Iris pigment epithelial cell (primary cell): ENCODE data around the gene CTIF.
A peak's percentile ranks its signal among the peaks of the same experiment; 100 is the strongest.
"Not testable (repeated sequence)": the region's sequence is repeated elsewhere in the genome, so short reads cannot be mapped to it uniquely, and the experiment has no call there.

Experiments used
- DNase-seq: peaks from one replicate; pipeline ENCODE4 v3.0.0-alpha.2; 2011; ENCODE audit warnings: low read depth

CTIF gene

DNA sequence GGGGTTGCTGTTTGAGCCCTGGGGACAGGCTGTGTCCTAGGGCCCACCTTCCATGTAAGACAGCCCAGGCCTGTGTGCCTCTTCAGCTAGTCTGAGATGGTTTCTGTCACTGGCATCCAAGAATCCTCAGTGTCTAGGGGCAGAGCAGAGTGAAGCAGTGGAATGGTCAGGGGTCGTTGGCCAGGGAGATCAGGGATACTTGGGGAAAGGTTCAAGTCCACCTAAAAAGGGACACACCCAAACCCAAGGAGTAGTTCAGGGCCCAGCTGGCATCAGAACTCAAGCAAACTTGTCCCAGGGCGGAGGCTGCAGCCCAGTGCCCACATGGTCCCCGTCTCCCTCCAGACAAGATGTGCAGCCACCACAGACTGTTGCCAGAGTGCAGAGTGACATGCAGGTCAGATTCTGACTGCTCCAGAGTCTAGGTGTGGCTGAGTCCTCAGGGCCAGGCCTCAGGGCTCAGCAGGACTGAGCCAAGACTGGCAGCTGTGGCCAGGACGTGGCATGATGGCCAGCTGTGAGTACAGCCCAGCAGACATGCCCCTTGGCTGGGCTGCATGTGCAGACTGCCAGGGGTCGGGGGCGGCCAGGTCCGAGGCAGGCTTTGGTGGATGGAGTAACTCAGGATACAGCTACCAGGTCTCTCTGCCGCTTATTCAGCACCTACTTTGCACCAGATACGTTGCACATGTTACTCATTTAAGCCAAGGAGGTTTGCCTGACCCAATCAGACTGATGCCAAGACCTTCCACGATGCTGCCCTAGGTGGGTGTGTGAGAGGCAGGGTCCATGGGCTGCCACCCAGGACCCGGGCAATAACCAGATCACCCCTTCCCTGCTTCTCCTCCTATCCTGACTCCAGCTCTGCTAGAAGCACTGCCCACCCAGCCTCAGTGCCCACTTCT, 265.4 kb downstream of the CTIF start:
- DNase-seq: no peak

DNA sequence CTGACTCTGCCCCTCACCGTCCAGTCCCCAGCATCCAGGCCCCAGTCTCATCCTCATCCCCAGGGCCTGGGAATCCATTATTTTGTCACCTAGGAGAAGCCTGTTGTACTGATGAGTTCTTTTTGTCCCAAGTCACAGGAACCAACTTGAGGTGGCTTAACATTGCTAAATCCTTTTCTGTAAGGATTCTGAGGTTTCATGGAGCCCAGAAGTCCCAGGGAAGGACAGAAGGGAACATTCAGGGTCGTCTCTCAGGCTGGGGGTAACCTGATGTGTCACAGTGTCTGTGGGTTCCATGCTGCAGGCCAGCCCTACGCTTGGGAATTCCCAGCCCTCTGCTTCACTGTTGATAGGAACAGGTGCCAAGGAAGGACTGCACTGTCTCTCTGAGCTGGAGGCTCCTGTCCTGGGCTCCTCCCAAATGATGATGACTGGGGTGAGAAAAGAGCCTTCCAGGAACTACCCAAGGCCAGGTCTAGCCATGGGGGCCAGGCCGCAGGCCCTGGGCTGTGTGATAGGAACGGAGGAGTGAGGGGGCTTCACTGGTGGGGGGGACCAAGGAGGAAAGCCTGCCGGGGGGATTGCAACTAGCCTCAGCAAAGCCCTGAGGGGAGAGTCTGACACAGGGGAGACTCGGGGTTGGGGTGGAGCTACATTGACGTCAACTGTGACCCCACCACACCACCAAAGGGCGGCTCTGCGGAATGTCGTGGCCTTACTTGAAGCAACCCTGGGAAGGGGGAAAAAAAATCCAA, 266.2 kb downstream of the CTIF start:
- no peak for DNase-seq

DNA sequence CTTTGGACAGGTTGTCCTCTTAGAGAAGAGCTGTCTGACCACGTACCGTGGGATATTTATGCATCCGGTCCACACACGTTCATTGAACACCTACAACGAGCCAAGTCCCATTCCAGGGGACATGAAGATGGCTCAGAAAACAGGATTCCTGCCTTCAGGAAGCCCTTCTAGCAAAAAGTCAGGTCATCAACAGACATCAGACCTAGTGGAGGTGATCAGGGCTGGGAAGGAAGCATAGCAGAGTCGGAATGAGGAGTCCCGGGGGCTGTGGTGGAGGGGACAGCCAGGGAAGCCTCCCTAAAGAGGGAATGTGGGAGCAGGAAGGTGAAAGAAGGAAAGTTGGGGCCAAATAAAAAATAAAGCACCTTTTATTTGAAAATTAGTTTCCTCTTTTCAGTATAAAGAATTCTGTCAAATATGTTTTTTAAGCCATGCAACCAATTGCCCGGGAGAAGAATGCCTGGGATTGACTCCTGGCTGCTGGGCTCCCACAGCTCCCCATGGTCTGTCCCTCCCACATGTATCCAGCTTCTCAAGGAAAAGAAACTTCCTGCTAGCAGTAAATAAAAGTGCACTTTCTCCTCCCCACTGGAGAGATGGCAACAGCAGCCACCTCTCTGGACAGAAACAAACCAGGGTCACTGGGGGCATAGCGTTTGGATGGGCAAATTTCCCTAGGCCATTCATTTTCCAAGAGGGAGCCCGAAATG, 267.1 kb downstream of the CTIF start:
- no peak for DNase-seq

DNA sequence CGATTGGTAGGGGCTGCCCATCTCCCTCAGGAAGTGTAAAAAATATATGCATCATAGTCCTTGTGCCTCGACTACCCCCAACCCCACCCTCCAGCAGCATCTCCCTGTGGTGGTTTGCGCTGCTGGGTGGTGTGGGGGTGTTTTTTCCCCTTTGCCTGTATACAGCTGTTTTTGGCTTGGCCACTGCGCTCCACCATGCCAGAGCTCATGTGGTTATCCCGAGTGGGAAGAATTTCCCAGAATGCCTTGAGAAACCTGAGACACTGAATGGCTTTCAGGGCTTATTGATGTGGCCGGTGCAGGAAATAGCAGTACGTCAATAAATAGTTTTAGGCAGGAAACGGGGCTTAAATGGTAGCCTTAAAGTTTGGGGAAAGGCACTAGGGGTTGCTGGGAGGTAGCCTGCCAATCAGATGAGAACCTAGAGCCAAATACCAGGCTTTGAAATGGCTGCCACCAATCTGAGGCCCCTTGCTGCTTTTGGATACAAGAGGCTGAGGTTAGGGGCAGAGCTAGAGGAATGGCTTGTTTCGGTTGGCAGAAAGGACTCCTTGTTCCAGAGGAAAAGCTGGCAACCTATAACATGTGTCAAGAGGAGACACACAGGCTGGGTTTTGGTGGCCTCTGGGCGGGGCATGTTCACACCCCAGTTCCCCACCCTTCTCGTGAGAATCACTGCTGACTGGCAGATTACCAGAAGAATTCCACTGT, 267.9 kb downstream of the CTIF start:
- peak; percentile 72 for DNase-seq

DNA sequence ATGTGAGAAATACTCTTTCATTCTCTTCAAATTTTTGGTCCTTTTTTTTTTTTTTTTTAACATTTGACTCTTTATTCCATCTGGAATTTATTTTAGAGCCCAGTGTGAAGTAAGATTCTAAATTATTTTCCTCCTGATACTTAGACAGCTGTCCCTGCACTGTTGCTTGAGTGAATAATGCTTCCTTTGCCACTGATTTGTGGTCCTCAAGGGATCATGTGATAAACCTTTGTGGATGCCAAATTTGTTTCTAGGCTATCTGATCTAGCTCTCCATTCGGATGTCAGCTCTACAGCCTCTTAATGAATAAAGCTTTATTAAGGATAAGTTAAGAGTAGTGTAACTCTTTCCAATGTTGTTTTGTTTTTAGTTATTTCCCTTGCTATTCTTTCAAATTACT, 269.6 kb downstream of the CTIF start:
- no peak for DNase-seq

DNA sequence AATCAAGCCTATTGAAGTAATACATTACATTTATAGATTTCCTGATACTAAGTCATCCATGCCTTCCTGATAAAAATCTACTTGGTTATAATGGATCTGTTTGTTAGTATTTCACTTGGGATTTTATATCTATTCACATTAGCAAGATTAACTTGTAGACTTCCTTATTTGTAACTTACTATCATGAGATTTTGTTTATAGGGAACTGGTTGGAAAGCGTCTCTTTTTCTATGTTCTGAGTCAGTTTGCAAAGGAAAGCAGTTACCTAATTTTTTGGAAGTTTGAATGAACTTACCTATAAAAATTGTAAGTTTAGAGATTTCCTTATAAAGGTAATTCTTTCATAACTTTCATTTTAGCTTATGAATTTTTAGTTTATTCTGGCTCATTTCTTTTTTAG, 270.5 kb downstream of the CTIF start:
- no peak for DNase-seq

DNA sequence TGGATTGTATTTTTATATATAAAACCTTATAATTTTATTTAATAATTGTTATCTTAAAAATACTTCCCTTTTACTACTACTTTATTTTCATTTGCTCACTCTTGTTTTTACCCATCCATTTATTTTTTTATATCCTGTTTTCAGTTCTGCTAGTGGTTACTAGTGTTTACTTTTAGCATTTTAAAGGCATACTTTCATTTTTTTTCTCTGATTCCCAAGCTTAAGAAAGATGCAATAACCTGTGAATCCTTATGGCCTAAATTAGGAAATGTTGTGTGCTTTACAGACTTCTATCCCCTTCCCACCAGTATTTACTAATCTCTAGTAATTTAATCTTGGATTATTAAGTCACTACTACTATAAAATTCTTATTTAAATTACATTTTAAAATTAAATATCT, 272.0 kb downstream of the CTIF start:
- DNase-seq: peak; percentile 14

DNA sequence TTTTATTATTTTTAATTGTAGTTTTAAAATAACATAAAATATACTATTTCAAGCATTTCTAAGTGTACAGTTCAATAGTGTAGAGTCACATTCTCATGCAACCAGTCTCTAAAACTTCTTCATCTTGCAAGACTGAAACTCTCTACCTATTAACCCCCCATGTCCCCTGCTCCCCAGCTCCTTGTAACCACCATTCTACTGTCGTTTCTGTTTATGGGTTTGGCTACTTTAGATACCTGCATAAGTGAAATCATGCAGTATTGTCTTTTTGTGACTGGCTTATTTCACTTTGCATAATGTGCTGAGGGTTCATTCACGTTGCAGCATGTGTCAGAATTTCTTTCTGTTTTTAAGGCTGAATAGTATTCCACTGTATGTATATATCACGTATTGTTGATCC, 272.6 kb downstream of the CTIF start:
- DNase-seq: no peak

DNA sequence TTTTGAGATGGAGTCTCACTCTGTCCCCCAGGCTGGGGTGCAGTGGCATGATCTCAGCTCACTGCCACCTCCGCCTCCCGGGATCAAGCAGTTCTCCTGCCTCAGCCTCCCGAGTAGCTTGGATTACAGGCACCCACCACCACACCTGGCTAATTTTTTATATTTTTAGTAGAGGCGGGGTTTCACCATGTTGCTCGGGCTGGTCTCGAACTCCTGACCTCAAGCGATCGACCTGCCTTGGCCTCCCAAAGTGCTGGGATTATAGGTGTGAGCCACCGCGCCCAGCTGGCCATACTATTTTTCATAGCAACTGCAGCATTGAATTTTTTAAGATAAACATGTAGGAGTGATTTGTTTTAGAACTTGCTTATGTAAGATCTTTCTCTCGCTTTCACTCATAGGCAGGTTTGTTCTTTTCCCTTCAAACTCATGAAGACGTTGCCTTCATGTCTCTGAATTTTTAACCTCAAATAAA, 273.2 kb downstream of the CTIF start:
- DNase-seq: not testable (repeated sequence)

DNA sequence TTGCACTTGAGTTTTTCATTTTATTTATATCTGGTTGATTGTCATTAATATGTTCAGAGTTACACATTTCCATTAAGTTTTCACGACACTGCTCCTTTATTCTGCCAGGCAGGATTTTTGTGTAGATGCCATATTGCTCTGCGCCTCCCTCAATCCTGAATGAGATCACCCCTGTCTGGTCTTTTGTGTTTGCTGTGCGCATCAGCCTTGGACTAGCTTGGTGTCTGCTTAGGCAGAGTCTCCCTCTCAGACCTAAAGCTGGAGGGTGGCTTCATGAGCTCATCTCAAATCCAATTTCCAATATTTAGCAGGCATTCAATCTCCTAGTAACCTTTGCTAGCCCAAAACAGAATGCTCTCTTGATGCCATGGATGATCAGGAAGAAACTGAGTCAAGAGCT, 274.5 kb downstream of the CTIF start:
- DNase-seq: no peak

DNA sequence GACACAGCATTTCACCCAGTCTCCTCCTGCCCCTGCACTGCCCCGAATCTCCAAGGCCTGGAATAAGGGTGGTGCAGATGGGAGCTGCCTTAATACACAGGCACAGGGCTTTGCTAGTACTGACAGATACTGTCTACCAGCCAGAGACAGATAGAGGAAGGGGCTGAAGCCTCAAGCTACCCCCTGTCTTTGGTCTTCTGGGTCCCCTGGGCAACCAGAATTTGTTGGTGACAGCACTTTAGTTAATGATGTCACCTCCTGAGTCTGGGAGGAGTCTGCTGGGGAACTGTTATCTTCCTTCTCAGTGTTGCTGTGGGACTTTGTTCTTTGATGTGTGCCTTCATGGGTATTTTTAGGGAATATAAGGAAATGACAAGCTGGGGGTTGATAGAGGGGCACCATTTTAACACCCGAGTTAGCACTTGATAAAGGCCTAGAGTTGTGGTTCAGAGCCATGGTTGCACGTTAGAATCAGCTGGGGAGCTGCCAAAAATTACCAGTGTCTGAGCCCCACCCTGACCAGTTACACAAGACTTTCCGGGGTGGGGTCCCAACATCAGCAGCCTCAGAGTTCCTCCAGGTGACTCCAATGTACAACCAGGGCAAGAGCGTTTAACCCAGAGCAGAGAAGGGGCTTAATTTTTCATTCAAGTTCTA, 275.1 kb downstream of the CTIF start:
- DNase-seq: peak; percentile 14

DNA sequence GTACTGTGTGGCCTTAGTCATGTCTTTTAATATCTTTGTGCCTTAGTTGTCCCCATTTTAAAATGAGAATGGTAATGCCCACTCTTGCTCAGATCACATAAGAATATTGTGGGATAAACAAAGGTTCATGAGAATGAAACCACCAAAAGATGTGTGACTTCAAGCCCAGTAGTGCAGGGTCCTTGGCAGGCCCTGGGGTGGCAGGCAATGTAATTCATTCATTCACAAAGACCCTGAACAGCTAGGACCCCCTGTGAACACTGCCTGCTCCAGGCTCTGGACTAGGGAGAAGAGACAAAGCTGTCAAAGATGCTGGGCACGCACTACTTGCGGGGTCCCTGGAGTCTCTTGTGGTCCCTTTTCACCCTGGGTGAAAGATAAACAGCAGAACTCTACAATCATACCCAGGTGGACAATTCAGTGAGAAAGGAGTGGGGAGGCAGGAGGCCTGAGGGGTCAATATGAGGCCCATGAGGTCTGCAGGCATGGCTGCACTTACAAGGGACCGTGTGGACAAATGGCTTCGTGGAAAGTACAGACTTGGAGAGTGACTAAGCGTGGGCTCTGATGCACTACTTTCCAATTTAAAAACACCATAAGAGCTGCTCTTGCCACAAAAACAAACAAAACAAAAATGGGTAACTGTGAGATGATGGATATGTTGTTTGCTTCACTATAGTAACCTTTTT, 275.8 kb downstream of the CTIF start:
- peak; percentile 18 for DNase-seq

DNA sequence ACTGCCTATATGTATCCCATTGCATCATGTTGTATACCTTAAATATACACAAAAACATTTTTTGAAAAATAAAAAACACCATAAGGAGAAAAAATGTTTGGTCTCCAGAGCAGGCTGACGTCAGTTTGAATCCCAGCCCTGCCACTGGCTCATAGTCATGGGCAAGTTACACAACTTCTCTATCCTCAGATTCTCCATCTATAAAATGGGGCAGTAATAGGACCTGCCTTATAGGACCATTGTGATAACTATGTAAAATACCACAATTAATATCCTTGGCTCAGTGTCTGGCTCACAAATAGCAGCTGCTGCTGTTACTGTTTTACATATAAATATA, 276.3 kb downstream of the CTIF start:
- DNase-seq: no peak

DNA sequence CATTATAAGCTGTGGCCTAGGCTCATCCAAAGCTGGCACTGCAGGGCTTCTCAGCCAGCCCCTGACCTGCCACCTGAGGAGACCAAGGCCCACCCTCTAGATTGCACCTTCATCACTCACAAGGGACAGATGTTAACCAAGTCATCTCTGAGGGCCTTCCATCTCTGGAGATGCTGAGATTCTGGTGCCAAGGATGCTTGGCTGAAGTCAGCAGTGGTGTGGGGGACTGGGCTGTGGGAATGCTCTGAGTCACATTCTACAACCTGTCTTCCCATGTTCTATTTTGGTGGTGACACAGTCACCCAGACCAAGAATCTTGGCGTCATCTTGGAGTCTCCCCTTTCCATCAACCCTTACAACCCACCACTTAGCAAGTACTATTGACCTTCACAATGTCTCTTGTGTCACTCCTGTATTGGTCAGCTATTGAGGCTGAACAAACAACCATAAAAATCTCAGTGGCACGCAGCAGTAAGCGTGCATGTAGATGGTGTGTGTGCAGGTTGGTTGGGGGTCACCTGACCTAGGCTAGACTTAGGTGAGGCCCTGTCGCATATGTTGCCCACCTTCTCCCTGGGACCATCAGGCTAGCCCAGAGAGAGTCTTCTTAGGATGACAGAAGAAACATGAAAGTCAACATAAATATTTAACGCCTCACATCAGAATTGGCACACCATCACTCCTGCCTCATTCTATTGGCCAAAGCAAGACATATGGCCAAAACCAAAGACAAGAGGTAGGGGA, 276.9 kb downstream of the CTIF start:
- DNase-seq: no peak

DNA sequence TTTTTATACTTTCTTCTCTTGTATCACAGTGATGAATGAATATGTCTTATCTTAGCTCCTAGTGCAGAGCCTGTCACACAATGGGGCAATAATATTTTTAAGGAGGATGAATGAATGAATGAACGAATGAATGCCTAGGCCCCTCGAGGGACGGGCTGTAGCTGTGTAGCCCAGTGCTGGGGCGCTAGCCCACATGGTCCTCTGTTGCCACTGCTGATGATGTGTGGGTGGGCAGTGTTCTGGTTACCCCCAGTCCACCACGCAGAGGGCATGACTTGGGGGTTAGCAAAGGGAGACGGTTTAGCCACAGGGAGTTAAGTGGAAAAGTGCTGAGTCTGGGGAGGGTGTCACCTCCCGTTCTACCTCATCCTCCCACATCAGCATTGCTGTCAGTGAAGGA, 277.7 kb downstream of the CTIF start:
- DNase-seq: no peak

DNA sequence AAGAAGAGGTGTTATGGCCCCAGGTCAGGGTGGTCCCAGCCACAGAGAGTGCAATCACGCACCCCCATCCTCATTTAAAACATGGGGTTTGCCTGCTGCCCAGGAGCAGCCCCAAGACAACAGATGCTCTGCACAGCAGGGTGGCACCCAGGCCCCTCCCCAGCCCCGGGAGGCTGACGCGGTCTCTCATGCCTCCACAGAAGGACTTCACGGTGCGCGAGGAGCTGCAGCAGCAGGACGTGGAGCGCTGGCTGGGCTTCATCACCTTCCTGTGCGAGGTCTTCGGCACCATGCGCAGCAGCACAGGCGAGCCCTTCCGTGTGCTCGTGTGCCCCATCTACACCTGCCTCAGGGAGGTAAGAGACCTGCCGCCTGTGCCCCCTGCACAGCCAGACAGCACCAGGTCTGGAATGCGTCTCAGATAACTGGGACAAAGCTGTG, 278.2 kb downstream of the CTIF start:
- DNase-seq: no peak

DNA sequence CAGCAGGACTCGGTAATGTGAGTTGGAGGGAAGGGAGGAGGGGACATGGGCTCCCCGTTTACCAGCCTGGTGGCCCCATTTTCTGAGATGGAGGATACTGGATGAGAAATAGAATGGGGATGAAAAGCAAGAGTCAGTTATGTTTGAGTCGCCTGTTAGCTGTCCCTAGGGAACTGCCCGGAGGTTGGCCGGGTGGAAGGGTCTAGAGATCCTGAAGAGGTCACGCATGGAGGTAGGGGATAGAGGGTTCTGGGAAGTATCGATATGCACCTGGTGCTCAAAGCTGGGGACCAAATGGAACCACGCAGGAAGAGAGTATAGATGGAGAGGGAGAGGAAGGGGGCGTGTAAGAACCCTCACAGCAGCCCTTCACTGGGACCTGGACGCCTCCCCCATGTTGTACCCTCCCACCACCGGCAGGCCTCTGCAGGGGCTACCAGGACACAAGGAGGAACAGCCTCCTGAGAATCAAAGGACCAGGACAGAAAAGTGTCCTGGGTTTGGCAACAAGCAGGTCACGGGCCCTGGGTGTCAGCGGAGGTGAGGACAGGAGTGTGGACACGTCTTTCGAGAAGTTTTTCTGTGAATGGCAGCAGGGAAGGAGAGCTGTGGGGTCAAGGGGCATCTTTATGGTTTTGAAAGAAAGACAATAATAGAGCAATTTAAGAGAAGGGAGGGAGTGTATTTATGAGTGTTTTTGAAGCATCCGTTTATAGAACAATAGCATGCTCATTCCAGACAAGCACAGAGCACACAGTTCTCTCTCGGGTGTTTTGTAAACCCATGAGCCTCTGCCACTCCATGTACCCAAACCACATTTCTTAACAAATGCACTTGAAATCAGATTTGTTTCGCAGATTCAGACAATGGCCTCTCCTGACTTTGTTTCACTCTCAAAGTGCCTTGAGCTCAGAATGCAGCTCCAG, 279.8 kb downstream of the CTIF start:
- no peak for DNase-seq

DNA sequence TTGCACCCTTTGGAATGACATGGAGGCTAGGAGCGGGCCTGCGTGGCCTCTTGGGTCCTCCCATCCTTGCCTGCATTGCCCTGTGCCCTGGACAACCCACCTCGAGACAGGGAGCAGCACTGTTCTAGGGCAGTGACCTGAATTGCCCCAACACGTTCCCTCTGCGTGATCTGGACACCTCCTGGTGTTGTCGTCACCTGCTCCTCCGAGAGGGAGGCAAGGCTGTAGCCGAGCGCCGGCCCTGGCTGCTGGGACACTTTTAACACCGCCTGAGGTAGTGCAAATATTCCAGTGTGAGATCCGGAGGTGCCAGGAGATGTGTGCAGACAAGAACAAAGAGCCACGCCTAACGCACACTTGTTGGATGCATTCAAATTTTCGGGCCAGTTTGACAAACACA, 280.4 kb downstream of the CTIF start:
- no peak for DNase-seq
